ENCODE measurements around the gene SND1. TPM values are rescaled to one million over a fixed set of nuclear protein-coding genes. Genes with fewer than 3 reads are reported as not detected.

SND1 gene
- total and polyA plus RNA-seq, 7 donors, result 29.2 to 72.8 (median 48.2) TPM

DNA sequence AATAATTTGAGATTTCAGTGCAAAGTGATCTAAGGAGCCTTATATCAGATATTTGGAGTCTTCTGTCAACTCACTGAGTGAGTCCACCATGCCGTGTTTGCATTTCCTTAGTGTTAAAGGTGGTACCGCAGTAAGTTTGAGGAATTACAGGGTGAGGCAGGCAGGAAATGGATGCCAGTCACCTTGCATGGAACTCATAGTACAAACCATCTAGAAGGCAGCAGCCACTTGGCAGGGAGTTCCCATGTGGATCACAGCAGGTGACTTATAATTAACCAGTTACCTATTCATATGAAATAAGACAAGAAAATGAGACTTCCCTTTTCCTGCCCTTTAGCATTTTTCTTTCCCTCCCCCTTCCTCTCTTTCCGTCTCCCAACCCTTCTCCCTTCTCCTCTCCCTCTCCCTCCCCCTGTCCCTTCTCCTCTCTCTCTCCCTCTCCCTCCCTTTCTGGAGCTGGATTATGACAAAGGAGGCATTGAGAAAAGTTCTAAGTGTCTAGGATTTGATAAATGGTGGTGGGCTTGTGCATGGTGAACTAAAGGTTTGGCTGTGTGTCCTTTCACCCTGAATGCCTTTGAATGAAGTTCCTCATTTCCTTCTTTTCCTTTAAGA, 285.2 kb downstream of the SND1 start:
- Histone ChIP-seq H3K9me3 (no peaks in the 10 kb centered on the region), H3K4me1 (peaks cover 4% of the 10 kb centered on the region), H3K36me3 (ENCODE audit: insufficient read depth in 1 of 2, low read depth in 1 of 2) (peaks cover 0 to 3% of the 10 kb centered on the region in 2 donors), H3K27me3 (ENCODE audit: insufficient read depth in 3 of 3, low read length in 2 of 3) (no peaks in the 10 kb centered on the region), H3K4me3 (no peak overlapping the region), H3K27ac (no peak overlapping the region)
- intact Hi-C loops (cut with DNase I), result loop anchor here in 1 of 2 donors (10.0 kb wide), 1 partner anchor 222 kb away; no protein-coding TSS in a partner anchor
- 86 to 89% (median 88%) methylated on average over 3 of the region's 3 CpGs for WGBS, 3 donors
- DNase-seq, result no peak
- ATAC-seq, result no peak
- no peak for TF ChIP-seq CTCF (IDR thresholded peaks at IDR 0.05)

- intact Hi-C loops (cut with DNase I), result loop anchor here in 1 of 2 donors (10.0 kb wide), 1 partner anchor 224 kb away; no protein-coding TSS in a partner anchor
- Histone ChIP-seq H3K27me3 (ENCODE audit: insufficient read depth in 3 of 3, low read length in 2 of 3) (no peaks in the 10 kb centered on the region), H3K36me3 (ENCODE audit: insufficient read depth in 1 of 2, low read depth in 1 of 2) (peaks cover 0 to 3% of the 10 kb centered on the region in 2 donors), H3K4me1 (peaks cover 4% of the 10 kb centered on the region), H3K4me3 (no peak overlapping the region), H3K9me3 (no peaks in the 10 kb centered on the region), H3K27ac (no peak overlapping the region)
- no peak for DNase-seq
- ATAC-seq, result peak; percentile 74 to 91 (median 82)
- WGBS, 3 donors, result 57 to 73% (median 61%) methylated on average over 2 of the region's 2 CpGs
- no peak for TF ChIP-seq CTCF (IDR thresholded peaks at IDR 0.05)
Measured at GRCh38 chr7:127938588-127938987, 286.6 kb downstream of the SND1 start.

- Histone ChIP-seq H3K27ac (no peak overlapping the region), H3K27me3 (ENCODE audit: insufficient read depth in 3 of 3, low read length in 2 of 3) (no peaks in the 10 kb centered on the region), H3K9me3 (no peaks in the 10 kb centered on the region), H3K36me3 (ENCODE audit: insufficient read depth in 1 of 2, low read depth in 1 of 2) (peaks cover 0 to 1% of the 10 kb centered on the region in 2 donors), H3K4me3 (no peak overlapping the region), H3K4me1 (peaks cover 4% of the 10 kb centered on the region)
- DNase-seq (no peak), ATAC-seq (no peak)
- 84 to 95% (median 87%) methylated on average over 5 of the region's 5 CpGs for WGBS, 3 donors
- no peak for TF ChIP-seq CTCF (IDR thresholded peaks at IDR 0.05)
- intact Hi-C loops (cut with DNase I), result no loop called here
Measured at GRCh38 chr7:127940381-127941160, 288.6 kb downstream of the SND1 start.

DNA sequence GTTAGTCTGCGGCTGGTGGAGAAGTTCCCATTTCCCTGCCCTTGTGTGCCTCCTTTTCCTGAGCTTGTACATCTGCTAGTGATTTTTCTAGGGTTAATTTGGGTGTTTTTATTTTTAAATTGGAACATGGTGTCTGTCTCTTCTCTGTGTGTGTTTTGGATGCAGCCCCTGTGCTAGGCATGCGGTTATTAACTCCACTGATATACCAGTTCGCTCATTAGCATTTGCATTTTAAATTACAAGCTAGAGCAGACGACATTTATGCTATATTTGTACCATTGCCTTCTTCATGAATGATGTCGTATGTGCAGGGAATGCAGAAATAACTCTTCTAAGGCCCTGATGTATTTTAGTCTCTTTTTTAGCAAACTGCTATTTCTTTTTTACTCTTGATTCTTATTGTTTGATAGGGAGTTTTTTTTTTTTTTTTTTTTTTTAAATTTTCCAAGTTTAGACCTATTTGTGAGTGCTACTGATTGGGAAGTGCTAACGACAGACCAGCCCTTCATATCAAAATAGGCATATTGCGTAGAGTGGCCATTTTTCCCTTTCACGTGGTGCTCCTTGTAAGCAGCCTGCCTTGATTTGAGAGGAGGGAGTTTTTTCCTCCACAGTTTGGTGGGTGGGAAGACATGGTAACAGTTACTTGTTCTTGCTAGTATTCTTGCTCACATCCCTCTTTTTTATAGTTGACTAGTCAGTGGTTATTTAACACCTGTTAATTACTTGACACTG, 289.6 kb downstream of the SND1 start:
- no peak overlapping the region for H3K27ac ChIP-seq
- H3K36me3 ChIP-seq (ENCODE audit: insufficient read depth in 1 of 2, low read depth in 1 of 2), result no peaks in the 10 kb centered on the region
- H3K27me3 ChIP-seq (ENCODE audit: insufficient read depth in 3 of 3, low read length in 2 of 3), result no peaks in the 10 kb centered on the region
- ATAC-seq, result no peak
- no peak for DNase-seq
- intact Hi-C loops (cut with DNase I), result no loop called here
- H3K9me3 ChIP-seq, result no peaks in the 10 kb centered on the region
- H3K4me1 ChIP-seq, result peaks cover 4% of the 10 kb centered on the region
- no peak overlapping the region for H3K4me3 ChIP-seq
- no peak for TF ChIP-seq CTCF (IDR thresholded peaks at IDR 0.05)
- WGBS, 3 donors, result 92 to 98% (median 95%) methylated on average over 8 of the region's 8 CpGs
